CD4-positive, alpha-beta T cell (primary cell): ENCODE data around the gene ELFN2. TPM values are rescaled to one million over a fixed set of nuclear protein-coding genes. Genes with fewer than 3 reads are reported as not detected.

Experiments used
- ATAC-seq: fragments of 200-7000 bp; cut with Tn5 transposase; one replicate; pipeline ENCODE4 v1.10.0; 2022; ENCODE audit warnings: mild to moderate bottlenecking; ENCODE audit not compliant: poor library complexity
- CTCF ChIA-PET: fragments of 350-600 bp; sonication (Branson Sonifier 250); formaldehyde crosslinking; loops from one replicate; lab custom pipeline; 2021; ENCODE audit warnings: antibody characterized with exemption, inconsistent platforms; lab: Charles Lee
- POLR2A ChIA-PET: fragments of 350-600 bp; sonication (Branson Sonifier 250); formaldehyde crosslinking; loops from one replicate; lab custom pipeline; 2021; ENCODE audit warnings: antibody characterized with exemption, inconsistent platforms; lab: Charles Lee
- DNase-seq, 14 experiments: peaks; one replicate each; pipeline ENCODE4 v3.0.0-alpha.2; 2013 to 2020; ENCODE audit warnings: mixed read lengths in 2 of 14
- H3K27ac ChIP-seq, 2 donors: one replicate each; pipeline versions ENCODE4 v1.5.1 to v1.7.0; 2013; ENCODE audit warnings: low read length in 2 of 2, low read depth in 1 of 2, mild to moderate bottlenecking in 1 of 2
- H3K27me3 ChIP-seq, 2 experiments: 1 replicate in 1 of 2; 2 replicates in 1 of 2; pipeline versions ENCODE4 v1.6.1 to v1.7.0; 2013; ENCODE audit warnings: low read length in 2 of 2, control low read depth in 1 of 2, mild to moderate bottlenecking in 1 of 2, moderate library complexity in 1 of 2; ENCODE audit not compliant: insufficient read depth in 2 of 2, control insufficient read depth in 1 of 2
- H3K36me3 ChIP-seq: one replicate; pipeline ENCODE4 v1.6.1; 2013; ENCODE audit warnings: low read length, control low read depth; ENCODE audit not compliant: insufficient read depth
- H3K4me1 ChIP-seq: one replicate; pipeline ENCODE4 v1.6.1; 2013; ENCODE audit warnings: low read length, control low read depth; ENCODE audit not compliant: insufficient read depth
- H3K4me3 ChIP-seq: one replicate; pipeline ENCODE4 v1.5.1; 2013; ENCODE audit warnings: mild to moderate bottlenecking, low read length, moderate library complexity
- H3K9me3 ChIP-seq, 2 experiments: 1 replicate in 1 of 2; 2 replicates in 1 of 2; pipeline versions ENCODE4 v1.6.1 to v1.7.0; 2013; ENCODE audit warnings: low read length in 2 of 2, mild to moderate bottlenecking in 2 of 2, control low read depth in 1 of 2, moderate library complexity in 1 of 2; ENCODE audit not compliant: control insufficient read depth in 1 of 2, insufficient read depth in 1 of 2
- H3K27ac Mint-ChIP-seq: one replicate; pipeline ENCODE4 v1.8.0; 2020; ENCODE audit warnings: mixed read lengths
- H3K27me3 Mint-ChIP-seq: one replicate; pipeline ENCODE4 v1.8.0; 2021; ENCODE audit warnings: mixed read lengths
- H3K36me3 Mint-ChIP-seq: one replicate; pipeline ENCODE4 v1.8.0; 2021; ENCODE audit warnings: low read depth, mixed read lengths
- H3K4me1 Mint-ChIP-seq: one replicate; pipeline ENCODE4 v1.8.0; 2021; ENCODE audit warnings: low read depth, mixed read lengths
- H3K4me3 Mint-ChIP-seq: one replicate; pipeline ENCODE4 v1.8.0; 2020; ENCODE audit warnings: mild to moderate bottlenecking, mixed read lengths
- H3K9me3 Mint-ChIP-seq: one replicate; pipeline ENCODE4 v1.8.0; 2020; ENCODE audit warnings: mixed read lengths
- CTCF ChIP-seq: fragments of 200-600 bp; IDR thresholded peaks from one replicate; pipeline ENCODE4 v1.8.0; 2022; ENCODE audit warnings: antibody characterized with exemption, mild to moderate bottlenecking
- intact Hi-C, 2 experiments: fragments of 100-400 bp; cut with DNase I in 1 of 2; cut with micrococcal nuclease in 1 of 2; formaldehyde crosslinking; loops; one replicate each; pipeline versions ENCODE4 v1.15.1 to v1.9.0; 2023 to 2025; cut with DNase I, micrococcal nuclease
- total RNA-seq, 174 experiments: library from RNA in 2 of 174; stranded (reverse) in 2 of 174; gene quantifications; one replicate each; pipeline ENCODE4 v1.2.3 and lab custom pipeline; 2021 to 2026

Gene ELFN2
- total RNA-seq, 2 experiments from 2014 or later: 0.05 to 0.20 TPM

GRCh38 chr22:37419969-37420685, 7.2 kb downstream of the ELFN2 start:
- intact Hi-C loops: loop anchor here in 1 of 2 experiments (10.0 kb wide), 1 partner anchor 245 kb away; no protein-coding TSS in a partner anchor
- no peaks in the 10 kb centered on the region for H3K9me3 Mint-ChIP-seq
- no peak overlapping the region for H3K27ac Mint-ChIP-seq
- Histone ChIP-seq H3K4me1 (peaks cover 27% of the 10 kb centered on the region), H3K27ac (no peak overlapping the region), H3K27me3 (peaks cover 25 to 32% of the 10 kb centered on the region in 2 experiments), H3K9me3 (peaks cover 0 to 5% of the 10 kb centered on the region in 2 experiments), H3K36me3 (no peaks in the 10 kb centered on the region), H3K4me3 (peak overlapping the region; percentile 39)
- H3K4me3 Mint-ChIP-seq: peak overlapping the region; percentile 88
- ChIA-PET CTCF (no interaction called here), POLR2A (interaction anchor here (0.6 kb wide), 1 partner anchor 568 kb away, joined by 3 read pairs; no protein-coding TSS in a partner anchor)
- peaks cover 78% of the 10 kb centered on the region for H3K27me3 Mint-ChIP-seq
- no peak for TF ChIP-seq CTCF
- peak; percentile 39 for ATAC-seq
- H3K4me1 Mint-ChIP-seq: peaks cover 39% of the 10 kb centered on the region
- H3K36me3 Mint-ChIP-seq: no peaks in the 10 kb centered on the region
- peak in 9 of 14 experiments; percentile 12 to 46 (median 28) for DNase-seq

GRCh38 chr22:37419370-37419968, 7.8 kb downstream of the ELFN2 start:
- Mint-ChIP-seq H3K36me3 (no peaks in the 10 kb centered on the region), H3K27me3 (peaks cover 78% of the 10 kb centered on the region), H3K27ac (no peak overlapping the region), H3K4me3 (peak overlapping the region; percentile 82), H3K9me3 (no peaks in the 10 kb centered on the region), H3K4me1 (peaks cover 39% of the 10 kb centered on the region)
- ATAC-seq (no peak), DNase-seq (peak in 1 of 14 experiments; percentile 15)
- H3K4me3 ChIP-seq: no peak overlapping the region
- peaks cover 0 to 5% of the 10 kb centered on the region in 2 experiments for H3K9me3 ChIP-seq
- no peak for TF ChIP-seq CTCF
- CTCF ChIA-PET: no interaction called here
- intact Hi-C loops: no loop called here
- no peak overlapping the region for H3K27ac ChIP-seq
- no peaks in the 10 kb centered on the region for H3K36me3 ChIP-seq
- H3K27me3 ChIP-seq: peaks cover 27 to 38% of the 10 kb centered on the region in 2 experiments
- POLR2A ChIA-PET: no interaction called here
- H3K4me1 ChIP-seq: peaks cover 27% of the 10 kb centered on the region

- peak overlapping the region; percentile 82 for H3K4me3 Mint-ChIP-seq
- no peak for DNase-seq
- ChIA-PET CTCF (no interaction called here), POLR2A (no interaction called here)
- H3K9me3 Mint-ChIP-seq: no peaks in the 10 kb centered on the region
- intact Hi-C loops: no loop called here
- Histone ChIP-seq H3K27ac (no peak overlapping the region), H3K9me3 (peaks cover 0 to 5% of the 10 kb centered on the region in 2 experiments), H3K4me3 (no peak overlapping the region), H3K36me3 (no peaks in the 10 kb centered on the region), H3K27me3 (peaks cover 27 to 39% of the 10 kb centered on the region in 2 experiments), H3K4me1 (peaks cover 27% of the 10 kb centered on the region)
- no peaks in the 10 kb centered on the region for H3K36me3 Mint-ChIP-seq
- no peak for ATAC-seq
- peaks cover 39% of the 10 kb centered on the region for H3K4me1 Mint-ChIP-seq
- no peak overlapping the region for H3K27ac Mint-ChIP-seq
- TF ChIP-seq CTCF: no peak
- peaks cover 79% of the 10 kb centered on the region for H3K27me3 Mint-ChIP-seq
Observed at GRCh38 chr22:37418627-37419369, 8.5 kb downstream of the ELFN2 start.
